ENCODE measurements around the gene CDHR1. TPM values are rescaled to one million over a fixed set of nuclear protein-coding genes. Genes with fewer than 3 reads are reported as not detected.

The CDHR1 gene
- total and polyA plus RNA-seq, 2 donors (not counting 1 experiment from before 2014, with no cell fraction given), result 0.05 TPM; not detected in 1

- no peak for DNase-seq (ENCODE audit: low read depth in 2 of 2)
- H3K27me3 ChIP-seq (ENCODE audit: control insufficient read depth, insufficient read depth, low read length), result peaks cover 27% of the 10 kb centered on the region
- TF ChIP-seq EZH2 (IDR thresholded peaks at IDR 0.05; ENCODE audit: low read length, missing control alignments) (no peak), CTCF (conservative IDR thresholded peaks at IDR 0.05 in 1 of 2, IDR thresholded peaks at IDR 0.05 in 1 of 2; ENCODE audit: low read depth in 1 of 2, low read length in 2 of 2) (no peak)
- no peaks in the 10 kb centered on the region for H3K9me3 ChIP-seq (ENCODE audit: control insufficient read depth, insufficient read depth, low read depth, low read length)
- no peak overlapping the region for H3K4me3 ChIP-seq (replicated peaks in 1 of 4; ENCODE audit: control extremely low read depth in 1 of 4, insufficient read depth in 1 of 4, low read depth in 3 of 4, low read length in 4 of 4)
- H4K20me1 ChIP-seq (ENCODE audit: control insufficient read depth, extremely low read depth, insufficient read depth, low read length), result no peaks in the 10 kb centered on the region
- no peaks in the 10 kb centered on the region for H3K4me1 ChIP-seq (ENCODE audit: control insufficient read depth, extremely low read depth, insufficient read depth, low read length)
- no peaks in the 10 kb centered on the region for H3K79me2 ChIP-seq (ENCODE audit: control insufficient read depth, insufficient read depth, low read length)
- no peak overlapping the region for H3K4me2 ChIP-seq (ENCODE audit: extremely low read depth, insufficient read depth, low read length)
- no peak overlapping the region for H3K27ac ChIP-seq (ENCODE audit: insufficient read depth, low read length)
- H3K36me3 ChIP-seq (ENCODE audit: control insufficient read depth, insufficient read depth, low read length), result no peaks in the 10 kb centered on the region
- H2AFZ ChIP-seq (ENCODE audit: low read length), result no peak overlapping the region
- no peak overlapping the region for H3K9ac ChIP-seq (ENCODE audit: insufficient read depth, low read length)
Observed at GRCh38 chr10:84190621-84191020, 3.7 kb upstream of the CDHR1 start.

- Histone ChIP-seq H4K20me1 (ENCODE audit: control insufficient read depth, extremely low read depth, insufficient read depth, low read length) (no peaks in the 10 kb centered on the region), H3K27ac (ENCODE audit: insufficient read depth, low read length) (no peak overlapping the region), H3K9me3 (ENCODE audit: control insufficient read depth, insufficient read depth, low read depth, low read length) (no peaks in the 10 kb centered on the region), H3K4me3 (replicated peaks in 1 of 4; ENCODE audit: control extremely low read depth in 1 of 4, insufficient read depth in 1 of 4, low read depth in 3 of 4, low read length in 4 of 4) (no peak overlapping the region), H3K27me3 (ENCODE audit: control insufficient read depth, insufficient read depth, low read length) (peaks cover 32% of the 10 kb centered on the region), H2AFZ (ENCODE audit: low read length) (no peak overlapping the region), H3K9ac (ENCODE audit: insufficient read depth, low read length) (no peak overlapping the region), H3K36me3 (ENCODE audit: control insufficient read depth, insufficient read depth, low read length) (no peaks in the 10 kb centered on the region), H3K4me2 (ENCODE audit: extremely low read depth, insufficient read depth, low read length) (no peak overlapping the region), H3K79me2 (ENCODE audit: control insufficient read depth, insufficient read depth, low read length) (no peaks in the 10 kb centered on the region), H3K4me1 (ENCODE audit: control insufficient read depth, extremely low read depth, insufficient read depth, low read length) (no peaks in the 10 kb centered on the region)
- no peak for TF ChIP-seq EZH2 (IDR thresholded peaks at IDR 0.05; ENCODE audit: low read length, missing control alignments)
- no peak for TF ChIP-seq CTCF (conservative IDR thresholded peaks at IDR 0.05 in 1 of 2, IDR thresholded peaks at IDR 0.05 in 1 of 2; ENCODE audit: low read depth in 1 of 2, low read length in 2 of 2)
- no peak for DNase-seq (ENCODE audit: low read depth in 2 of 2)
Observed at GRCh38 chr10:84191106-84191505, 3.2 kb upstream of the CDHR1 start.

GRCh38 chr10:84193327-84193726, 1.0 kb upstream of the CDHR1 start:
- Histone ChIP-seq H3K36me3 (ENCODE audit: control insufficient read depth, insufficient read depth, low read length) (no peaks in the 10 kb centered on the region), H3K4me1 (ENCODE audit: control insufficient read depth, extremely low read depth, insufficient read depth, low read length) (no peaks in the 10 kb centered on the region), H3K4me2 (ENCODE audit: extremely low read depth, insufficient read depth, low read length) (no peak overlapping the region), H3K27ac (ENCODE audit: insufficient read depth, low read length) (no peak overlapping the region), H3K9me3 (ENCODE audit: control insufficient read depth, insufficient read depth, low read depth, low read length) (no peaks in the 10 kb centered on the region), H2AFZ (ENCODE audit: low read length) (no peak overlapping the region), H4K20me1 (ENCODE audit: control insufficient read depth, extremely low read depth, insufficient read depth, low read length) (no peaks in the 10 kb centered on the region), H3K4me3 (replicated peaks in 1 of 4; ENCODE audit: control extremely low read depth in 1 of 4, insufficient read depth in 1 of 4, low read depth in 3 of 4, low read length in 4 of 4) (no peak overlapping the region), H3K27me3 (ENCODE audit: control insufficient read depth, insufficient read depth, low read length) (peaks cover 35% of the 10 kb centered on the region), H3K79me2 (ENCODE audit: control insufficient read depth, insufficient read depth, low read length) (no peaks in the 10 kb centered on the region), H3K9ac (ENCODE audit: insufficient read depth, low read length) (no peak overlapping the region)
- TF ChIP-seq CTCF (conservative IDR thresholded peaks at IDR 0.05 in 1 of 2, IDR thresholded peaks at IDR 0.05 in 1 of 2; ENCODE audit: low read depth in 1 of 2, low read length in 2 of 2) (no peak), EZH2 (IDR thresholded peaks at IDR 0.05; ENCODE audit: low read length, missing control alignments) (no peak)
- DNase-seq (ENCODE audit: low read depth in 2 of 2), result no peak
